ENCODE measurements around the gene RHBDF1. TPM values are rescaled to one million over a fixed set of nuclear protein-coding genes. Genes with fewer than 3 reads are reported as not detected.
"Not testable (repeated sequence)": the region's sequence is repeated elsewhere in the genome, so short reads cannot be mapped to it uniquely, and the experiment has no call there.

RHBDF1 gene
- total RNA-seq, 1 experiment from 2014 or later = 5.8 TPM

DNA sequence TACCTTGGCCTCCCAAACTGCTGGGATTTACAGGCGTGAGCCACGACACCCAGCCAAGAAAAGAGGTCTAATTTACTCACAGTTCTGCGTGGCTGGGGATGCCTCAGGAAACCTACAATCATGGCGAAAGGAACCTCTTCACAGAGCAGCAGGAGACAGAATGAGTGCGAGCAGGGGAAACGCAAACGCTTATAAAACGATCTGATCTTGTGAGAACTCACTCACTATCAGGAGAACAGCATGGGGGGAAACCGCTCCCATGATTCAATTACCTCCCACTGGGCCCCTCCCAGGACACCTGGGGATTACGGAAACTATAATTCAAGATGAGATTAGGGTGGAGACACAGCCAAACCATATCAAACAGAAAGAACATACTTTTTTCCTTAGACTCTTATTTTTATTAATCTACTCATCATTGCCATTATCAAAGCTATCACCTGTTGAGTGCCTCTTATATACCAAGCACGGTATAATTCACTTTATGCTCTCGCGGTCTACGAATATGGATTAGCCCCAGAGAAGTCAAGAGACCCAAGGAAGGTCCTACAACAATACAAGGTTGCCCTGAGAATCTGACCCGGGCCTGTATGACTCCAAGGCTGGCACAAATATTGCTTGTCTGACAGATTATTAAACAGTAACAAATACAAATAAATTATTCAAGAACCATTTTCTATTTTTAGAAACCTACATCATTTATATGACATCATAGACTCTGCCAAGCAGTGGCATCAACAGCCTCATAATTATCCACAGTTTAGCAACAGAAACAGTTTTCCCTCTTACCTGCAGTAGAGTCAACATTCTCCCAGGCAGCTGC lies 21.5 kb downstream of the RHBDF1 start:
- no peaks in the 10 kb centered on the region for H3K27me3 ChIP-seq (replicated peaks; ENCODE audit: insufficient read depth, low read depth, low read length, poor library complexity)
- TF ChIP-seq, protein P1, sequence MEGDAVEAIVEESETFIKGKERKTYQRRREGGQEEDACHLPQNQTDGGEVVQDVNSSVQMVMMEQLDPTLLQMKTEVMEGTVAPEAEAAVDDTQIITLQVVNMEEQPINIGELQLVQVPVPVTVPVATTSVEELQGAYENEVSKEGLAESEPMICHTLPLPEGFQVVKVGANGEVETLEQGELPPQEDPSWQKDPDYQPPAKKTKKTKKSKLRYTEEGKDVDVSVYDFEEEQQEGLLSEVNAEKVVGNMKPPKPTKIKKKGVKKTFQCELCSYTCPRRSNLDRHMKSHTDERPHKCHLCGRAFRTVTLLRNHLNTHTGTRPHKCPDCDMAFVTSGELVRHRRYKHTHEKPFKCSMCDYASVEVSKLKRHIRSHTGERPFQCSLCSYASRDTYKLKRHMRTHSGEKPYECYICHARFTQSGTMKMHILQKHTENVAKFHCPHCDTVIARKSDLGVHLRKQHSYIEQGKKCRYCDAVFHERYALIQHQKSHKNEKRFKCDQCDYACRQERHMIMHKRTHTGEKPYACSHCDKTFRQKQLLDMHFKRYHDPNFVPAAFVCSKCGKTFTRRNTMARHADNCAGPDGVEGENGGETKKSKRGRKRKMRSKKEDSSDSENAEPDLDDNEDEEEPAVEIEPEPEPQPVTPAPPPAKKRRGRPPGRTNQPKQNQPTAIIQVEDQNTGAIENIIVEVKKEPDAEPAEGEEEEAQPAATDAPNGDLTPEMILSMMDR (conservative IDR thresholded peaks at IDR 0.05; ENCODE audit: low read depth, low read length) = no peak
- no peak for TF ChIP-seq EZH2 (IDR thresholded peaks at IDR 0.05; ENCODE audit: borderline replicate concordance, low read depth, low read length, poor library complexity, severe bottlenecking)
- no peak overlapping the region for H3K4me3 ChIP-seq (ENCODE audit: low read depth, low read length, poor library complexity, severe bottlenecking)
- ChIA-PET CTCF (no interaction called here), POLR2A (ENCODE audit: low non-redundant PET) (no interaction called here)
- H3K9me3 ChIP-seq (ENCODE audit: low read depth, low read length, poor library complexity, severe bottlenecking) = no peaks in the 10 kb centered on the region
- TSS peak; percentile 40 for BruUV-seq (replicated peaks)
- peaks cover 26% of the 10 kb centered on the region for H3K36me3 ChIP-seq (ENCODE audit: insufficient read depth, low read length, poor library complexity, severe bottlenecking)
- intact Hi-C loops (cut with micrococcal nuclease; ENCODE audit: unreplicated experiment) = no loop called here
- DNase-seq (ENCODE audit: low spot score) = peak; percentile 59
- peaks cover 7% of the 10 kb centered on the region for H3K4me1 ChIP-seq (ENCODE audit: insufficient read depth, low read length, poor library complexity, severe bottlenecking)
- no peak overlapping the region for H3K27ac ChIP-seq (ENCODE audit: low read depth, low read length, poor library complexity, severe bottlenecking)

DNA sequence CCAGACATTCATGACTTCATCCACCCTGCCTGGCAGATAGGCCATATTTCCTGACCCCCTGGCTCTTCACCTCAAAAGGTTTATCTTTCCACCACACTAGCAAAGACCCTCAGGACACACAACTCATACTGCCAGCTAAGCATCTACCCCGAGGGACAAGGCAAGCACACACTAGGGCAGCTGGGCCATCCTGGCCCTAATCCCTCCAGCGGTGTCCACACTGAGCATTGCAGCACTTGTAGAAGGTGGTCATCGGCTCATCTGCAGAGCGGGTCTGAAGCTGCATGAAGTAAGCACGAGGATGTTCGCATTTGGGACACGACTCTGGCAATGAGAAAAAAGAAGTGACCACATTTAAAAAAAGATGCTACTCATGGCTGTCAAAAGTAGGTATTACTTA lies 25.2 kb downstream of the RHBDF1 start:
- BruUV-seq (replicated peaks) = no TSS peak
- CTCF ChIA-PET = no interaction called here

GRCh38 chr16:46510-46909 lies 25.9 kb downstream of the RHBDF1 start:
- intact Hi-C loops (cut with micrococcal nuclease; ENCODE audit: unreplicated experiment); BruUV-seq (replicated peaks); H3K27me3 ChIP-seq (replicated peaks; ENCODE audit: insufficient read depth, low read depth, low read length, poor library complexity); H3K9me3 ChIP-seq (ENCODE audit: low read depth, low read length, poor library complexity, severe bottlenecking); H3K27ac ChIP-seq (ENCODE audit: low read depth, low read length, poor library complexity, severe bottlenecking); DNase-seq (ENCODE audit: low spot score); H3K4me3 ChIP-seq (ENCODE audit: low read depth, low read length, poor library complexity, severe bottlenecking); H3K4me1 ChIP-seq (ENCODE audit: insufficient read depth, low read length, poor library complexity, severe bottlenecking); POLR2A ChIA-PET (ENCODE audit: low non-redundant PET): not testable (repeated sequence)
- CTCF ChIA-PET = interaction anchor here (0.6 kb wide), 1 partner anchor 20 kb away, joined by 3 read pairs; no protein-coding TSS in a partner anchor
- H3K36me3 ChIP-seq (ENCODE audit: insufficient read depth, low read length, poor library complexity, severe bottlenecking) = peaks cover 34% of the 10 kb centered on the region

More for the DNA sequence above, 25.2 kb downstream of the RHBDF1 start:
- TF ChIP-seq, protein P1 (conservative IDR thresholded peaks at IDR 0.05; ENCODE audit: low read depth, low read length) = no peak
- no peak for TF ChIP-seq EZH2 (IDR thresholded peaks at IDR 0.05; ENCODE audit: borderline replicate concordance, low read depth, low read length, poor library complexity, severe bottlenecking)
- H3K27ac ChIP-seq (ENCODE audit: low read depth, low read length, poor library complexity, severe bottlenecking) = no peak overlapping the region
- POLR2A ChIA-PET (ENCODE audit: low non-redundant PET) = no interaction called here
- peaks cover 34% of the 10 kb centered on the region for H3K36me3 ChIP-seq (ENCODE audit: insufficient read depth, low read length, poor library complexity, severe bottlenecking)
- peaks cover 7% of the 10 kb centered on the region for H3K4me1 ChIP-seq (ENCODE audit: insufficient read depth, low read length, poor library complexity, severe bottlenecking)
- H3K9me3 ChIP-seq (ENCODE audit: low read depth, low read length, poor library complexity, severe bottlenecking) = no peaks in the 10 kb centered on the region
- H3K27me3 ChIP-seq (replicated peaks; ENCODE audit: insufficient read depth, low read depth, low read length, poor library complexity) = no peaks in the 10 kb centered on the region
- no peak overlapping the region for H3K4me3 ChIP-seq (ENCODE audit: low read depth, low read length, poor library complexity, severe bottlenecking)
- intact Hi-C loops (cut with micrococcal nuclease; ENCODE audit: unreplicated experiment) = no loop called here
- DNase-seq (ENCODE audit: low spot score) = no peak
